ENCODE results near the gene CST7.
A peak's percentile ranks its signal among the peaks of the same experiment; 100 is the strongest.

The CST7 gene

GRCh38 chr20:24950128-24950835, 1.2 kb downstream of the CST7 start:
- Histone ChIP-seq H3K9ac (ENCODE audit: low read depth, low read length) (no peak overlapping the region), H4K20me1 (ENCODE audit: insufficient read depth, low read length) (no peaks in the 10 kb centered on the region; the same call in 1 of the 2 replicates), H3K27ac (ENCODE audit: low read length) (peak overlapping the region; percentile 75; the same call in 1 of the 2 replicates), H2AFZ (ENCODE audit: low read depth, low read length) (no peak overlapping the region), H3K4me1 (ENCODE audit: insufficient read depth, low read length) (peaks cover 30% of the 10 kb centered on the region), H3K9me3 (ENCODE audit: insufficient read depth, low read length, severe bottlenecking) (peaks cover 2% of the 10 kb centered on the region), H3K27me3 (ENCODE audit: insufficient read depth, low read length, poor library complexity) (no peaks in the 10 kb centered on the region), H3K79me2 (ENCODE audit: insufficient read depth, low read length) (no peaks in the 10 kb centered on the region), H3K4me2 (ENCODE audit: insufficient read depth, low read length) (no peak overlapping the region), H3K4me3 (ENCODE audit: low read depth in 1 of 2, low read length in 2 of 2) (no peak overlapping the region), H3K36me3 (ENCODE audit: insufficient read depth, low read length) (peaks cover 6% of the 10 kb centered on the region; the same call in 1 of the 2 replicates)
- DNase-seq (no peak), ATAC-seq (ENCODE audit: insufficient read depth, low read depth) (no peak)
- TF ChIP-seq CTCF (IDR thresholded peaks at IDR 0.05; ENCODE audit: borderline replicate concordance, extremely low read depth, low read length, poor library complexity, severe bottlenecking) (no peak), EZH2 (IDR thresholded peaks at IDR 0.05; ENCODE audit: borderline replicate concordance, low read depth, low read length, severe bottlenecking) (no peak)

- ATAC-seq (ENCODE audit: insufficient read depth, low read depth) (no peak), DNase-seq (peak; percentile 5)
- no peak overlapping the region for H3K27ac ChIP-seq (ENCODE audit: low read length)
- peaks cover 2% of the 10 kb centered on the region for H3K9me3 ChIP-seq (ENCODE audit: insufficient read depth, low read length, severe bottlenecking)
- no peak overlapping the region for H2AFZ ChIP-seq (ENCODE audit: low read depth, low read length)
- no peak overlapping the region for H3K4me2 ChIP-seq (ENCODE audit: insufficient read depth, low read length)
- TF ChIP-seq CTCF (IDR thresholded peaks at IDR 0.05; ENCODE audit: borderline replicate concordance, extremely low read depth, low read length, poor library complexity, severe bottlenecking) (no peak), EZH2 (IDR thresholded peaks at IDR 0.05; ENCODE audit: borderline replicate concordance, low read depth, low read length, severe bottlenecking) (no peak)
- H3K79me2 ChIP-seq (ENCODE audit: insufficient read depth, low read length), result no peaks in the 10 kb centered on the region
- H3K4me3 ChIP-seq (ENCODE audit: low read depth in 1 of 2, low read length in 2 of 2), result no peak overlapping the region
- no peaks in the 10 kb centered on the region for H3K27me3 ChIP-seq (ENCODE audit: insufficient read depth, low read length, poor library complexity)
- H3K4me1 ChIP-seq (ENCODE audit: insufficient read depth, low read length), result peaks cover 37% of the 10 kb centered on the region
- no peak overlapping the region for H3K9ac ChIP-seq (ENCODE audit: low read depth, low read length)
- H4K20me1 ChIP-seq (ENCODE audit: insufficient read depth, low read length), result peaks cover 4% of the 10 kb centered on the region
- peaks cover 10% of the 10 kb centered on the region; the same call in 1 of the 2 replicates for H3K36me3 ChIP-seq (ENCODE audit: insufficient read depth, low read length)
These were observed 1.9 kb downstream of the CST7 start for GRCh38 chr20:24950836-24951525.

GRCh38 chr20:24951536-24952083, 2.5 kb downstream of the CST7 start:
- DNase-seq (peak; percentile 5), ATAC-seq (ENCODE audit: insufficient read depth, low read depth) (no peak)
- Histone ChIP-seq H3K4me3 (ENCODE audit: low read depth in 1 of 2, low read length in 2 of 2) (no peak overlapping the region), H3K27me3 (ENCODE audit: insufficient read depth, low read length, poor library complexity) (no peaks in the 10 kb centered on the region), H3K9ac (ENCODE audit: low read depth, low read length) (no peak overlapping the region), H3K4me1 (ENCODE audit: insufficient read depth, low read length) (peaks cover 39% of the 10 kb centered on the region), H3K79me2 (ENCODE audit: insufficient read depth, low read length) (no peaks in the 10 kb centered on the region), H3K9me3 (ENCODE audit: insufficient read depth, low read length, severe bottlenecking) (no peaks in the 10 kb centered on the region), H4K20me1 (ENCODE audit: insufficient read depth, low read length) (peaks cover 10% of the 10 kb centered on the region), H3K4me2 (ENCODE audit: insufficient read depth, low read length) (no peak overlapping the region), H3K27ac (ENCODE audit: low read length) (no peak overlapping the region), H2AFZ (ENCODE audit: low read depth, low read length) (no peak overlapping the region), H3K36me3 (ENCODE audit: insufficient read depth, low read length) (peaks cover 14% of the 10 kb centered on the region; the same call in 1 of the 2 replicates)
- TF ChIP-seq EZH2 (IDR thresholded peaks at IDR 0.05; ENCODE audit: borderline replicate concordance, low read depth, low read length, severe bottlenecking), result no peak
- no peak for TF ChIP-seq CTCF (IDR thresholded peaks at IDR 0.05; ENCODE audit: borderline replicate concordance, extremely low read depth, low read length, poor library complexity, severe bottlenecking)

Measured in DND-41 (cell line).